Measurements from ENCODE around the gene TAF12.
"Not testable (repeated sequence)": the region's sequence is repeated elsewhere in the genome, so short reads cannot be mapped to it uniquely, and the experiment has no call there.

The TAF12 gene

DNA sequence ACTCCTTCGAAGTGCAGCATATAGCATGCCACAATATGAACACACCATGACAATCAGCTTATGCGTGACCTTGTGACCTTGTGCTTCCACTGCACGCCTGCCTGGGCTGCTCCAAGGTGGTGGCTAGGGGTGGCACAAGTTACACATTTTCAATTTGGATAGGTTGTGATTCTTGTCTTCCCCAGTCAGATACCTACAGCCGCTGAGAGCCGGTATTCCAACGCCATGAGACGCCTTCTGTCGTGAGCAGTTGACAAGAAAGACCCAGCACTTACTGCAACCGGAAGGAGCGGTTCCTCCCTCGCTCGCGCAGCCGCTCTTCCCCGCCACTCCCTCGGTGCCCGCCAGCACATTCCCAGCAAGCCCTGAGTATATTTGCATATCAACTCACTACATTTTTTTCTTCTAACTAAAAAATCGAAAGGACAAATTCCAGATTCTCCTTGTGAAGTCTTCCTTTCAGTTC, 5.2 kb upstream of the TAF12 start:
- peak; percentile 84 for DNase-seq
- in situ Hi-C loops (cut with HindIII; ENCODE audit: low pct_ligation_motif_present, low pct_unique_long_range_greater_than_20kb, low sequenced_read_pairs): no loop called here

DNA sequence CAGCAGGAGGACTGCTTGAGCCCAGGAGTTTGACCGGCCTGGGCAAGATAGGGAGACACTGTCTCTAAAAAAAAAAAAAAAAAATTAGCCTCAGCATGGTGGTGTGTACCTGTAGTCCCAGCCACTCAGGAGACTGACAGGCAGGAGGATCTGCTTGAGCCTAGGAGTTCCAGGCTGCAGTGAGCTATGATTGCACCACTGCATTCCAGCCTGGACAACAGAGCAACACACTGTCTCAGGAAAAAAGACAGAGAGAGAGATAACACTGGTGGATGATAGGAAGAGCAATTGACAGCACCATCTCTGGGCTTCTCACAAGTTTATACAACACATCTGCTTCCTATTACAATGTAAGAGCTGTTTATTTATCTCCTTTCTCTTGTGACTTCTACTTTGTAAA, 3.2 kb upstream of the TAF12 start:
- in situ Hi-C loops (cut with HindIII; ENCODE audit: low pct_ligation_motif_present, low pct_unique_long_range_greater_than_20kb, low sequenced_read_pairs): no loop called here
- DNase-seq: no peak

DNA sequence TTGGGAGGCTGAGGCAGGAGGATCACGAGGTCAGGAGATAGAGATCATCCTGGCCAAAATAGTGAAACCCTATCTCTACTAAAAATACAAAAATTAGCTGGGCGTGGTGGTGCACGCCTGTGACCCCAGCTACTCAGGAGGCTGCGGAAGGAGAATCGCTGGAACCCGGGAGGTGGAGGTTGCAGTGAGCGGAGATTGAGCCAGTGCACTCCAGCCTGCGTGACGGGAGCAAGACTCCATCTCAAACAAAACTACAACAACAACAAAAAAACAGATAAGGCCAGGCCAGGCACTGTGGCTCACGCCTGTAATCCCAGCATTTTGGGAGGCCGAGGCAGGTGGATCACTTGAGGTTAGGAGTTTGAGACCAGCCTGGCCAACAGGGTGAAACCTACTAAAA, 2.5 kb upstream of the TAF12 start:
- DNase-seq; in situ Hi-C loops (cut with HindIII; ENCODE audit: low pct_ligation_motif_present, low pct_unique_long_range_greater_than_20kb, low sequenced_read_pairs): not testable (repeated sequence)

DNA sequence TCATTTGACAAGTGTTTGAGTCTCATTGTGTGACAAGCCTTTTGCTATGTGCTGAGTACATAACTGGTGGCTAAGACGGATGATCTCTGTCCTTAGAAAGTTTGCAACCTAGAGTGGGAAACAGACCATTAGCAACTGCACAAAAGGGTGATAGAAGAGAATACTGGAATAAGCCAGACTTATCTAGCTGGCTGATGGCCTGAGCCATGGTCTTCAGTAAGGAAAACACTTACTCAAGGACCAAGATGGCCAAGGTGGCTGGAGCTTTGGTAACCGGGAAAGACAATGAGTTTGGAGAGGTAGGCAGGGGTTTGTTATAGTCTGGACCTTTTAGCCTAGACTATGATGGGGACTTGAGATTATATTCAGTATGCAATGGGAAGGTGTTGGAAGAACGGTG, 1.6 kb upstream of the TAF12 start:
- no peak for DNase-seq
- in situ Hi-C loops (cut with HindIII; ENCODE audit: low pct_ligation_motif_present, low pct_unique_long_range_greater_than_20kb, low sequenced_read_pairs): no loop called here

DNA sequence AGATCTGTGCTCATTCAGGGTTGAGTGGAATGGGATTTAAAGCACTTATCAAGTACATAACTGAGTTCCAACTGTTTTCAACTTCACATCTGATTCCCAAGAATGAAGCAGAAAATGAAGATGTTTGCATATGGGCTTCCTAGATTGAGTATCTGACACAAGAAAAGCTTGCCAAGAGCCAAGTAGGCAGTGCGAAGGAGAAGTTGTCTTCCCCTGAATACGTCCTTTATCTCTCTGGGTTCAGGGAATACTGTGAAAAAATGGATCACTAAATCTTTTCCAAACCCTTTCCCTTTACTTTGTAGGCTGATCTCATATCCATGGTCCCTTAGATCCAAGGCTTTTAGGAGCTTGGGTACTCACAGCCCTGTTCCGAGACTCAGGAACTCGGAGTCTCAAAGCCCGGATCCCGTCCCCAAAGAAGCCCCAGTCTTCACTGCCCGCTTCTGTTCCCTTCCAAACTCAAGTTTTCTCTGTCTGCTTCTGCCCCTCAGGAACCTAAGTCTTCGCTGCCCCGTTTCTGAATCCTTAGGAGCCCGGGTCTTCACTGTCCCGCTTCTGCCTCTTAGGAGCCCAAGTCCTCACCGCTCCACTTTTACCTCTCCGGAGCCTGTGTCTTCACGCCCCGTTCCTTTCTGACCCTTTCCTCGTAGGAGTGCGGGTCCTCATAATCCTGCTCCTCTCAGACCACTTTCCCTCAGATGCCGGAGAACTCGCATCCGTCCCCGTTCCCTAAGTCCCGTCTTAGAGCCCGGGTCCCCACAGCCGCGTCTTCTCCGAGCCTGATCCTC, 616 bp downstream of the TAF12 start:
- in situ Hi-C loops (cut with HindIII; ENCODE audit: low pct_ligation_motif_present, low pct_unique_long_range_greater_than_20kb, low sequenced_read_pairs): no loop called here
- peak; percentile 20 for DNase-seq

DNA sequence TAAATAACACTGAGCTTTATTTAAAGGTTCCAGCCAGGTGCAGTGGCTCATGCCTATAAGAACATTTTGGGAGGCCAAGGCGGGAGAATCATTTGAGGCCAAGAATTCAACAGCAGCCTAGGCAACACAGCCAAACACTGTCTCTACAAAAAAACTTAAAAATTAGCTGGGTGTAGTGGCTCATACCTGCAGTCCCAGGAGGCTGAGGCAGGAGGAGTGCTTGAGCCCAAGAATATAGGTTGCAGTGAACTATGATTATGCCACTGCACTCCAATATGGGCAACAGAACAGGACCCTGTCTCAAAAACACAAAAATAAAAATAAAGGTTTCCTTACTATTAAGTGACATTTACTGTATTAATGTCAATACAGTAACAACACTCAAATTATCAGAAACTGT, 2.1 kb downstream of the TAF12 start:
- in situ Hi-C loops (cut with HindIII; ENCODE audit: low pct_ligation_motif_present, low pct_unique_long_range_greater_than_20kb, low sequenced_read_pairs): no loop called here
- DNase-seq: peak; percentile 48

DNA sequence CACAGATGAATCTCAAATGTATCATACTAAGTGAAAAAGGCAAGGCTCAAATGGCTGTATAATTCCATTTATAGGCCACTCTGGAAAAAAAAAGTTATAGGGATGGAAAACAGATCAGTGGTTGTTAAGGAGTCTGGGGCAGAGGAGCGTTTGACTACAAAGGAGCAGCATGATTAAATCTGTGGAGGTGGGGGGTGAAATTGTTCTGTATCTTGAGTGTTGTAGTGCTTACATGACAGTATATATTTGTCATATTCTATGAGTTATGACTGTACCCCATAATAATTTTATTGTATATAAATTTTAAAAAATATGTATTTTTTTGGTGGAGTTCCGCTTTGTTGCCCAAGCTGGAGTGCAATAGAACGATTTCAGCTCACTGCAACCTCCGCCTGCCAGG, 10.3 kb downstream of the TAF12 start:
- in situ Hi-C loops (cut with HindIII; ENCODE audit: low pct_ligation_motif_present, low pct_unique_long_range_greater_than_20kb, low sequenced_read_pairs): no loop called here
- no peak for DNase-seq

DNA sequence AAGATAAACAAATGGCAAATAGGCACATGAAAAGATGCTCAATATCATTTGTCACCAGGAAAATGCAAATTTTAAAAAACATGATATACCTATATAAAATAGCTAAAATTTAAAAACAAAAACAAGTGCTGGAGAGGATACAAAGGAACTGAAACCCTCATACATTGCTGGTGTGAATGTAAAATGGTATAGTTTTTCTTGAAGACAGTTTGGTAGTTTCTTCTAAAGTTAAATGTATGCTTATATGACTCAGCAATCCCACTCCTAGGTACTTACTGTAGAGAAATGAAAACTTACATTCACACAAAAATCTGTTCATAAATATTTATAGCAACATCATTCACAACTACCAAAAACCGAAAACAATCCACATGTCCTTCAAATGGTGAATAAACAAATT, 11.2 kb downstream of the TAF12 start:
- in situ Hi-C loops (cut with HindIII; ENCODE audit: low pct_ligation_motif_present, low pct_unique_long_range_greater_than_20kb, low sequenced_read_pairs): no loop called here
- DNase-seq: no peak

DNA sequence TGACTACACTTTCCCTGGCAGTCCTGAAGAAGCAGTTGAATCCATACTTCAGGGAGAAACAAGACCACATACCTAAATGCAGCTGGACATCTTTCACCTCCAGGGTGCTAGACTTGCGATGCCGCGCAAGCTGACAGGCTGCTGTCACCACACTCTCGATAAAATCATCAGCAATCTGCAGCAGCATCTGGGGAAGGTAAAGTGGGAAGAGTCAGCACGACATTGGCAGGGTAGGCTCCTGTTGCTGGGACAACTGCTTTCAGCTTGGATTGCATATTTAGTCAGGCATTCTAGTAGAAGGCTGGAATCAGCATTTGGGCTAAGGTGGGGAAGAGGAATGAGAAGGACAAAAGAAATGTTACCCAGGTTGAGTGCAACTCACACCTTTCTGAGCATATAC, 29.7 kb downstream of the TAF12 start:
- in situ Hi-C loops (cut with HindIII; ENCODE audit: low pct_ligation_motif_present, low pct_unique_long_range_greater_than_20kb, low sequenced_read_pairs): no loop called here
- DNase-seq: no peak

DNA sequence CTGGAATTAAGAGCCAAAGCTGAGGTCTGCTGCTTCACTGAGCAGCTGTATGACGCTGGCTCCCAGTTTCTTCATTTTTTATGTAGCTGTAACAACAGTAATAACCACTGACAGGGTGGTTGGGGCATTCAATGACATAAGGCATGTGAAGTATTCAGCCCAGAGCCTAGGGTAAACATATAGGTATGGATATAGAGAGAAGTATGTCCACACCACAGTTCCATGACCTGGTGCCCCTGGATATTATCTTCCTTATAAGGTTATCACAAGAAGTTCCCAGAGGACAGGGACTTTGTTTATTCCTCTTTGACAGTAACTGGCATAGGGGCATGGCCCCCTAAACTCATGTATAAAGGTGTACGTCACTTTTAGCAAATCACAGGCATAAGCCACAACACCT, 36.1 kb downstream of the TAF12 start:
- in situ Hi-C loops (cut with HindIII; ENCODE audit: low pct_ligation_motif_present, low pct_unique_long_range_greater_than_20kb, low sequenced_read_pairs): no loop called here
- no peak for DNase-seq

DNA sequence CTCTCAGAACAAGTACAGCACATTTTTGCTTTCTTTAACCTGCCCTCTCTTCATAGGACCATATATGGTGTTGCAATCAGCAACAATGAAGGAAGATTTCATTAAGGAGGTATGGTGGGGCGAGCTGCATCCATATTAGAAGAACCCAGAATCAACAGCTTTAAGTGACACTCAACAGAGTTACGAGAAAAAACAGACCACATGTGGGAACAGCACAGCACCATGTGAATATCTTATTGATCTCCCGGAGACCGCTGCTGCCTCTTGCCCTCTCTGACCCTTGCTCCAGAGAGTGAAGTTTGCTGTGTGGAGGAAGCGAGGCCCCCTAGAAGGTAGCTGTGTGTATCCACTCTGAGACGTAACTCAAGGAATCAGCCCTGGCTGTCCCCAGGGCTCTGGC, 37.9 kb downstream of the TAF12 start:
- in situ Hi-C loops (cut with HindIII; ENCODE audit: low pct_ligation_motif_present, low pct_unique_long_range_greater_than_20kb, low sequenced_read_pairs): no loop called here
- DNase-seq: no peak

DNA sequence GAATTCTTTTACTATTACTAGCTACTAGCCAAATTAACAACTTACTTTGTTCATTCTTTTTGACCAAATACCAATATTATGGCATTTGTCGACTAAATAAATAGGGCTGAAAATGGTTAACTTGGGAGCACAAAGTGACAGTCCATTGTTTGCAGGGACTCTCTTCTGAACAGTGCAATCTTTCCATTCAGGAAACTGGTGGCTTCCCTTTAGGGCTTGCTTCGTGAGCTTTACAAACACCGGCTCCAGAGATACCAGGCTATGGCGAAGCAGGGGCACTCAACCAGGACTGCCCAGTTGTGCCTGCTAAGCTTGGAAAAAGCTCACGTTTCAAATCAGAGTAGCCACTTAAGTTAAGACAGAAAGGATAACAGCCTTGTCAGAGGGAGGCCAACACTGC, 38.5 kb downstream of the TAF12 start:
- DNase-seq: no peak
- in situ Hi-C loops (cut with HindIII; ENCODE audit: low pct_ligation_motif_present, low pct_unique_long_range_greater_than_20kb, low sequenced_read_pairs): no loop called here

DNA sequence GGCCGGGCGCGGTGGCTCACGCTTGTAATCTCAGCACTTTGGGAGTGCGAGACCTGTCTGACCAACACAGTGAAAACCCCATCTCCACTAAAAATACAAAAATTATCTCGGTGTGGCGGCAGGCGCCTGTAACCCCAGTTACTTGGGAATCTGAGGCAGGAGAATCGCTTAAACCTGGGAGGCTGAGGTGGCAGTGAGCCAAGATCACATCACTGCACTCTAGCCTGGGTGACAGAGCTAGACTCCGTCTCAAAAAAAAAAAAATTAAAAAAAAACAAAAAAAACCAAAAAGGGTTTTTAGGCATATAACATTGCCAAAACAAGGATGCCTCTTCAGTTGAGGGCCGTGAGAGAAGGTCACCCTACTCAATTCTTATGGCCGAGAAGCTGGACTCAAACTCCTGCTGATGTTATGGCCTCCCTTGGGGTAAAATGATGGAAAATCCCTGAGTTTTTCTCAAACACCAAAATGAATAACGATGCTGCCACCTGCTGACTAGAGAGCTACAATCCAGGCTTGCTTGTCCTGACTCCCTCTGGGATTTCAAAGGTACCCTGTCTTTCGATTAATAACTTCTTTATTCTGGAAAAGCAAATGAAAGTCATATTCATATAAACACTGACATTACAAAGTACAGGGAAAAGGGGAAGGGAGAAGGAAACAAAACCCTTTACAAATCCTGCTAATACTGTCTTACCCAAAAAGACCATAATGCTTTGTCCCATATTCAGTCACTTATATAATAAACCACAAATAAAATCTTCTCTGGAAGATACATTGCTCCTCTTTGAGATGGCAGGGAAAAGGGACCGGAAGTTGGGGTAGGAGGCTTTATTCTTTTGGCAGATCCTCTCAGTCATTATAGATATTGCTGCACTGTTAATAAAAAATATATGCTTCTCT, 40.1 kb downstream of the TAF12 start:
- DNase-seq: peak; percentile 77
- in situ Hi-C loops (cut with HindIII; ENCODE audit: low pct_ligation_motif_present, low pct_unique_long_range_greater_than_20kb, low sequenced_read_pairs): no loop called here

DNA sequence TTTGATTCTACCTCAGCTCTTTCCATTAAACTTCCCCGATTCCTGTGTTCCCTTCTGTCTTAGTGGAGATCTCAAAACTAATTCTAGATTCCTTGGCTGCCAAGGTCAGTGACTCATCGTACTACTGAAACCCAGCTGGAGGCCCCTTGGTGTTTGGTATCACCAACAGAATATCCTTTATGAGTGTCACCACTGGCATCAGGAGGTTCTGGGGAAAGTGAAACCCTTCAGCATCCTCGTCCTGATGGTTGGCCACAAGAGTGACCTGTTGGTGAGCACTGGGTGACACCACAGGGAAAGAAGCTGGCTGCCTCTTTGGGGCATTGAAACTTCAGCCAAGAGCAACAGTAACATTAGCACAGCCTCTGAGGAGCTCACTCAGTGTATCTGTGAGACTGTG, 41.2 kb downstream of the TAF12 start:
- DNase-seq: peak; percentile 86
- in situ Hi-C loops (cut with HindIII; ENCODE audit: low pct_ligation_motif_present, low pct_unique_long_range_greater_than_20kb, low sequenced_read_pairs): no loop called here

DNA sequence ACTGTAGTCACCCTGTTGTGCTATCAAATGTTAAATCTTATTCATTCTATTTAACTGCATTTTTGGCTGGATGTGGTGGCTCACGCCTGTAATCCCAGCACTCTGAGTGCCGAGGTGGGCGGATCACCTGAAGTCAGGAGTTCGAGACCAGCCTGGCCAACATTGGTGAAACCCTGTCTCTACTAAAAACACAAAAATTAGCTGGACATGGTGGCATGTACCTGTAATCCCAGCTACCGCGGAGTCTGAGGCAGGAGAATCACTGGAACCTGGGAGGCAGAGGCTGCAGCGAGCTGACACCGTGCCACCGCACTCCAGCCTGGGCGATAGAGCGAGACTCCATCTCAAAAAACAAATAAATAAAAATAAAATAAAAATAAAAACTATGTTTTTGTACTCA, 46.6 kb downstream of the TAF12 start:
- in situ Hi-C loops (cut with HindIII; ENCODE audit: low pct_ligation_motif_present, low pct_unique_long_range_greater_than_20kb, low sequenced_read_pairs); DNase-seq: not testable (repeated sequence)

DNA sequence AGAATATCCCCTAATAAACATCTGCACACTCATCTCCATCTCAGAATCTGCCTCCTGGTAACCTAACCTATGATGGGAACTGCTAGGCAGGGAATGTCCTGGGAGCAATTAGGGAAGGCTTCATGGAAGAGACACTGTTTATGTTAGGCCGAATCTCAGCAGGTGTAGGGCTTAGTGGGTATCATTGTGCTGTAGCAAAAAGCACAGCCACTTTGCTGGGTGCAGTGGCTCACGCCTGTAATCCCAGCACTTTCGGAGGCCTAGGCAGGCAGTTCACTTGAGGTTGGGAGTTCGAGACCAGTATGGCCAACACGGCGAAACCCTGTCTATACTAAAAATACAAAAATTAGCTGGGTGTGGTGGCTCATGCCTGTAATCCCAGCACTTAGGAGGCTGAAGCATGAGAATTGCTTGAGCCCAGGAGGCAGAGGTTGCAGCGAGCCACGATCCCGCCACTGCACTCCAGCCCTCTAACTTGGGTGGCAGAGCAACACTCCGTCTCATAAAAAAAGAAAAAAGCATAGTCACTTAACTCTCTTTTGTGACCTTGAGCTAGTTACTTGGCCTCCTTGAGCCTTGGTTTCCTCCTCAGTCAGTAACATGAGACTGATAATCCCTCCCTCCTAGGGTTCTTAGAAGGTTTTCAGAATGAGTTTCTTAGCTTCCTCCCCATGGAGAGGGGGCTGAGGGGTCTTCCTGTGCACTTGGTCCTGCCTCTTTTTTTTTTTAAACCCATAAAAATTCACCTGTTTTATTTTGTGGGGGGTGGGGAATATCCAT, 47.3 kb downstream of the TAF12 start:
- in situ Hi-C loops (cut with HindIII; ENCODE audit: low pct_ligation_motif_present, low pct_unique_long_range_greater_than_20kb, low sequenced_read_pairs): no loop called here
- no peak for DNase-seq

DNA sequence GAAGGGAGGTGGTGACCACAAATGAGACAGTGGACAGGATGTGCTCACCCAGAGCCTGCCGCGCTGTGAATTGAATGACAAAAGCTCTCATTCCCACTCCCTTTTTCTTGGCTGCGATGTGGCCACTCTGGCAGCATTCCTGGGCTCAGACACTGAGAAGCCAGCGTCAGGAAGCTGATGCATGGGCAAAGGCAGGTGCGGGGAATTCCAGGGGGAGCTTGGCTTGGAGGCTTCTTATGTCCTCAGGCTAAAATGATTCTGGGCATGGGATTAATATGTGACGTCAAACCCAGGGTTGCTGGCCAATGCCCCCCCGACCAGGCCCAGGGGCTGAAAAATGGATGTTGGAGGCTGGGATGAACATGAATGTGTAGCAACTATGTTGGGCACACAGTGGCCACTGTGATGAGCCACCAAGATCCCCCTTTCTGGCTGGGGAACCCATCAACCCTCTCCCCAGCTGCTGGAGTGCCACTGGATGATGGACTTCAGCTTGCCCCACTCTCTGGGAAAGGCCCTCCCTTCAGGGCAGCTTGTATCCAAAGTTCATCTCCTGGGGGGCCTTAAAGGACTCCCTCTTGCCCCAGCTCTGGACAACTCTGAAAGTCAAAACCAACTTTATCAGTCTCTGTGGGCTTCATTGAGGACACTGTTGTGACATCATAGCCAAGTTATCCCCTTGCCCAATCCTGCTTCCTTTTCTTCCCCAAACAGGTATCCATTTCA, 48.0 kb downstream of the TAF12 start:
- in situ Hi-C loops (cut with HindIII; ENCODE audit: low pct_ligation_motif_present, low pct_unique_long_range_greater_than_20kb, low sequenced_read_pairs); DNase-seq: not testable (repeated sequence)

DNA sequence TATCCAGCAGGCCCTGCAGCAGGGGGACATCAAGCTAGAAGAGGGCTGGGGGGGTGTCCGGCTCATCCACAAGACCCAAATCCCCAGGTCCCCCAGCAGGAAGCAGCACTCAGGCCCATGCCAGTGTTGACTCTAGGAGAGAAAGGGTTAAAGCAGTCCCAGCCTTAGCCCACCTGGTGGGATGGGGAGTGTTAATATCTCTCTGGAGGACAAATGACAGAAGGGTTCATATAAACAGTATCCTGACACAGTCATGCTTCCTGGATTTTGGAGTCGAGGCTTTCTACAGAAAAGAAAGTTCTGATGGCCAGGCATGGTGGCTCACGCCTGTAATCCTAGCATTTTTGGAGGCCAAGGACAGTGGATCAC, 48.9 kb downstream of the TAF12 start:
- in situ Hi-C loops (cut with HindIII; ENCODE audit: low pct_ligation_motif_present, low pct_unique_long_range_greater_than_20kb, low sequenced_read_pairs); DNase-seq: not testable (repeated sequence)
